Neural progenitor cell (in vitro differentiated cells): ENCODE measurements around the gene IL4I1. TPM values are rescaled to one million over a fixed set of nuclear protein-coding genes. Genes with fewer than 3 reads are reported as not detected.

ENCODE experiments used
- DNase-seq: peaks from one replicate; pipeline ENCODE4 v3.0.0-alpha.2; 2016; ENCODE audit warnings: low spot score
- H2AFZ ChIP-seq: fragments of 200-600 bp; sonication (generic); replicated peaks from 2 replicates; pipeline ENCODE4 v1.6.1; 2016; ENCODE audit warnings: antibody characterized with exemption
- H3F3A ChIP-seq: fragments of 200-600 bp; sonication (generic); 2 replicates; pipeline ENCODE4 v1.6.1; 2016; ENCODE audit warnings: antibody characterized with exemption, low read depth
- H3K27ac ChIP-seq: fragments of 200-600 bp; sonication (generic); 2 replicates; pipeline ENCODE4 v1.5.1; 2016; ENCODE audit warnings: mild to moderate bottlenecking
- H3K27me3 ChIP-seq: fragments of 200-600 bp; sonication (generic); 2 replicates; pipeline ENCODE4 v1.6.1; 2016; ENCODE audit warnings: mild to moderate bottlenecking, moderate library complexity
- H3K36me3 ChIP-seq: fragments of 200-600 bp; sonication (generic); 2 replicates; pipeline ENCODE4 v1.5.1; 2016
- H3K4me1 ChIP-seq: fragments of 200-600 bp; sonication (generic); 2 replicates; pipeline ENCODE4 v1.6.1; 2016; ENCODE audit warnings: mixed run types
- H3K4me2 ChIP-seq: fragments of 200-600 bp; sonication (generic); 2 replicates; pipeline ENCODE4 v1.6.1; 2016
- H3K4me3 ChIP-seq: fragments of 200-600 bp; sonication (generic); 2 replicates; pipeline ENCODE4 v1.5.1; 2016
- H3K79me2 ChIP-seq: fragments of 200-600 bp; sonication (generic); 2 replicates; pipeline ENCODE4 v1.6.1; 2016; ENCODE audit warnings: low read depth
- H3K9ac ChIP-seq: fragments of 200-600 bp; sonication (generic); 2 replicates; pipeline ENCODE4 v1.6.1; 2016
- H3K9me3 ChIP-seq: fragments of 200-600 bp; sonication (generic); 2 replicates; pipeline ENCODE4 v1.5.1; 2016; ENCODE audit warnings: low read depth
- H4K20me1 ChIP-seq: fragments of 200-600 bp; sonication (generic); 2 replicates; pipeline ENCODE4 v1.6.1; 2016; ENCODE audit warnings: low read depth
- H3K27ac Mint-ChIP-seq: 3 replicates; pipeline ENCODE4 v1.8.0; 2021; ENCODE audit warnings: mixed read lengths
- H3K27me3 Mint-ChIP-seq: 2 replicates; pipeline ENCODE4 v1.8.0; 2022; ENCODE audit warnings: low read depth, mild to moderate bottlenecking, inconsistent platforms, moderate library complexity, mixed read lengths; ENCODE audit not compliant: insufficient read depth
- H3K36me3 Mint-ChIP-seq: 3 replicates; pipeline ENCODE4 v1.8.0; 2021; ENCODE audit warnings: mixed read lengths
- H3K4me1 Mint-ChIP-seq: 3 replicates; pipeline ENCODE4 v1.8.0; 2021; ENCODE audit warnings: mixed read lengths
- H3K4me3 Mint-ChIP-seq: 3 replicates; pipeline ENCODE4 v1.8.0; 2021; ENCODE audit warnings: mild to moderate bottlenecking, moderate library complexity, mixed read lengths
- H3K9me3 Mint-ChIP-seq: 3 replicates; pipeline ENCODE4 v1.8.0; 2020; ENCODE audit warnings: mixed read lengths
- CTCF ChIP-seq: fragments of 200-600 bp; sonication (generic); IDR thresholded peaks from 2 replicates; pipeline ENCODE4 v1.5.1; 2017; ENCODE audit warnings: antibody characterized with exemption, mild to moderate bottlenecking
- EZH2 ChIP-seq: fragments of 200-600 bp; sonication (generic); IDR thresholded peaks from 2 replicates; pipeline ENCODE4 v1.6.1; 2017; ENCODE audit warnings: antibody characterized with exemption, mild to moderate bottlenecking, moderate library complexity
- EZH2phosphoT487 ChIP-seq: fragments of 200-600 bp; sonication (generic); IDR thresholded peaks from 2 replicates; pipeline ENCODE4 v1.6.1; 2017; ENCODE audit warnings: antibody characterized with exemption
- total RNA-seq: library from RNA; depleted of rRNA; stranded (reverse); fragments of >200 nt; gene quantifications from 2 replicates; pipeline ENCODE4 v1.2.3, GENCODE V29; 2015; ENCODE audit warnings: low replicate concordance

The IL4I1 gene
- total RNA-seq, 1 donor from 2014 or later: not detected

DNA sequence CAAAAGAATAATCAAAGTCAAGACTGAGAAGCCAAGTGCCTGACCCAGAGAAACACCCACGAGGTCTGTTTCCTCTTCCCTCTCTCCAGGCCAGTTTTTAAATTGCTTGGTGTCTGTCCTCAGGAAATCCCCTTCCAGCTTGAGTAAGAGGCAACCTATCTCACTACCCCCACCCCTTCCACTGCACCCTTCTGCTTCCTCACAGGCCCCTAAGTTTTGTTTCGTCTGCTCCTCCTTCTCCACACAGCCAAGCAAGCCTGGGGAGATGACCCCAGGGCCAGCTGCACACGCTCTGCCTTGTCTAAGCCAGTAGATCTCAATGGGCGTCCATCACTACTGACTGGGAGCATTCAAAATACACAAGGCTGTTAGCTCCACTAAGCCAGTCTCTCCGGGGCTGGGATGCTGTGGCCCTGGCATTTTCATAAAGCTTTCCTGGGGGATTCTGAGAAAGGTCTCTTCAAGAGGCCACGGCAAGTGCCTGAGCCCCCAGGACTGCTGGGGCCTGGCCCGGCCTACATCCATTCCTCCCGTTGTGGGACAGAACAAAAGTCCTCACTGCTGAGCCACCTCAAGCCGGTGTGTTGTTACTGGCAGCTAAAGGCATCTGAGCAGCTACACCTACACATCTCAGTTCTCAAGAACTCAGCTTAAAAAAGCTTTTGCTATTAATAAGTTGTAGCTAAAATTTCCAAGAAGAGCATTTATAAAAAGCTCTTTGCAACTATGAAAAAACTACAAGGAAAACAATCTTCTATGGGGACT, 14.9 kb upstream of the IL4I1 start:
- H2AFZ ChIP-seq: no peak overlapping the region
- Mint-ChIP-seq H3K27me3 (peaks cover 11% of the 10 kb centered on the region), H3K36me3 (peaks cover 43% of the 10 kb centered on the region), H3K9me3 (peaks cover 3% of the 10 kb centered on the region), H3K27ac (peak overlapping the region; percentile 30), H3K4me1 (peaks cover 3% of the 10 kb centered on the region), H3K4me3 (peak overlapping the region; percentile 52)
- no peak overlapping the region for H3K27ac ChIP-seq
- TF ChIP-seq EZH2 (no peak), CTCF (no peak), EZH2phosphoT487 (no peak)
- H3K9me3 ChIP-seq: no peaks in the 10 kb centered on the region
- H3K79me2 ChIP-seq: peaks cover 57% of the 10 kb centered on the region
- no peaks in the 10 kb centered on the region for H3K36me3 ChIP-seq
- H3K4me2 ChIP-seq: no peak overlapping the region
- no peaks in the 10 kb centered on the region for H3K4me1 ChIP-seq
- no peaks in the 10 kb centered on the region for H3F3A ChIP-seq
- peaks cover 83% of the 10 kb centered on the region for H4K20me1 ChIP-seq
- no peak overlapping the region for H3K9ac ChIP-seq
- DNase-seq: no peak
- no peak overlapping the region for H3K4me3 ChIP-seq
- H3K27me3 ChIP-seq: no peaks in the 10 kb centered on the region

GRCh38 chr19:49910179-49910578, 13.5 kb upstream of the IL4I1 start:
- H3K27me3 Mint-ChIP-seq: peaks cover 12% of the 10 kb centered on the region
- TF ChIP-seq CTCF (no peak), EZH2 (no peak)
- DNase-seq: no peak
- H3K4me2 ChIP-seq: no peak overlapping the region
- no peak overlapping the region for H3K27ac ChIP-seq
- peaks cover 3% of the 10 kb centered on the region for H3K4me1 Mint-ChIP-seq
- H2AFZ ChIP-seq: no peak overlapping the region
- H3K9me3 ChIP-seq: no peaks in the 10 kb centered on the region
- no peak overlapping the region for H3K9ac ChIP-seq
- peaks cover 40% of the 10 kb centered on the region for H3K36me3 Mint-ChIP-seq
- no peak overlapping the region for H3K4me3 ChIP-seq
- peaks cover 81% of the 10 kb centered on the region for H4K20me1 ChIP-seq
- no peaks in the 10 kb centered on the region for H3K4me1 ChIP-seq
- no peak overlapping the region for H3K4me3 Mint-ChIP-seq
- no peaks in the 10 kb centered on the region for H3K27me3 ChIP-seq
- no peak overlapping the region for H3K27ac Mint-ChIP-seq
- H3K36me3 ChIP-seq: no peaks in the 10 kb centered on the region
- H3F3A ChIP-seq: peaks cover 7% of the 10 kb centered on the region
- H3K79me2 ChIP-seq: peaks cover 43% of the 10 kb centered on the region
- H3K9me3 Mint-ChIP-seq: no peaks in the 10 kb centered on the region

DNA sequence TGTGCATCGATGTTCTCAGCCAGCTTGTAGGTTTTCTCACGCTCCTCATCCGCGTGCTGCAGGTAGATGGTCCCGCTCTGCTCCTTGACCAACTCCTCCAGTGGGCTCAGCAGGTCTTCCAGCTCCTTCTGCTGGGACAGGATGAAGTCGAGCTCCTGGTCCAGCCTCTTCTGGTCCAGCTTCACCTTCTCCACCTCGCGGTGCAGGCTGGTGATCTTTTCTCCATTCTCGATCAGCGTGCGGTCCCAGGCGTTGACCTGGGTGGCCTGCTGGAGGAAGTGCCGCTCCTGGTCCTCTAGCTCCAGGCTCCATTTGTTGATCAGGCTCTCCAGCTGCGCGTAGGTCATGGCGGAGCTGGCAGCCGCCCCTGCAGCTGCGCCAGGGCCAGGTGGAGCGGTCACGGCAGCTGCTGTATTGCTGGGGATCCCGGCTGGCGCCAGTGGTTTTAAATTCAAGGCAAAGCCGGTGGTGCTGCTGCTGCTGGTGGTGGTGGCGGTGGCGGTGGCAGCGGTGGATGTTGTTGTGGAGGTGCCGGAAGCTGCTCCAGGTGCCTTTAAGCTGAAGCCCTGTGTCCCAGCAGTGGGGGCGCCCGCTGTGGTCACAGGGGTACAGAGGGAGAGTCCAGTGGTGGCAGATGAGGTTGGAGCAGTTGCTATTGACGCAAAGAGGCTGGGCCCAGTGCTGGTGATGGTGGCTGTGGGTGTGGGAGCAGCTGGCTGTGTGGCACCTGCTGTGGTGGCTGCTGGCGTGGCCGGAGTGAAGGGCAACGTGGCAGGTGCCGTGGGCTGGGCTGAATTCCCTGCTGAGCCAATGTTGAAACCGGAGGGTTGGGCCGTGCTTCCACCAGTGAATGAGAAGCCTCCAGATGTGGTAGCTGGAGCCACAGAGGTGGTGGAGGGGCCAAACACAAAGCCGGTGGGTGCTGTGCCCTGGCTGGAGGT, 12.1 kb upstream of the IL4I1 start:
- Histone ChIP-seq H3K27ac (no peak overlapping the region), H3K4me1 (no peaks in the 10 kb centered on the region), H2AFZ (no peak overlapping the region), H3K9me3 (no peaks in the 10 kb centered on the region), H3K4me2 (no peak overlapping the region), H3K9ac (no peak overlapping the region), H3K4me3 (no peak overlapping the region), H3K27me3 (no peaks in the 10 kb centered on the region), H4K20me1 (peaks cover 68% of the 10 kb centered on the region), H3K36me3 (no peaks in the 10 kb centered on the region), H3K79me2 (peaks cover 30% of the 10 kb centered on the region), H3F3A (peaks cover 8% of the 10 kb centered on the region)
- H3K9me3 Mint-ChIP-seq: no peaks in the 10 kb centered on the region
- no peak overlapping the region for H3K4me3 Mint-ChIP-seq
- no peak overlapping the region for H3K27ac Mint-ChIP-seq
- no peak for TF ChIP-seq EZH2phosphoT487
- TF ChIP-seq CTCF: no peak
- TF ChIP-seq EZH2: no peak
- peaks cover 12% of the 10 kb centered on the region for H3K27me3 Mint-ChIP-seq
- peaks cover 3% of the 10 kb centered on the region for H3K4me1 Mint-ChIP-seq
- no peak for DNase-seq
- H3K36me3 Mint-ChIP-seq: peaks cover 32% of the 10 kb centered on the region
